GM19438 (cell line): Measurements from ENCODE around the gene MIER2.
"Not testable (repeated sequence)": the region's sequence is repeated elsewhere in the genome, so short reads cannot be mapped to it uniquely, and the experiment has no call there.

ENCODE experiments used
- ATAC-seq: cut with Tn5 transposase; IDR thresholded peaks from one replicate; pipeline ENCODE4 v1.9.1; 2021; ENCODE audit warnings: low read depth; ENCODE audit not compliant: unreplicated experiment

Gene MIER2

DNA sequence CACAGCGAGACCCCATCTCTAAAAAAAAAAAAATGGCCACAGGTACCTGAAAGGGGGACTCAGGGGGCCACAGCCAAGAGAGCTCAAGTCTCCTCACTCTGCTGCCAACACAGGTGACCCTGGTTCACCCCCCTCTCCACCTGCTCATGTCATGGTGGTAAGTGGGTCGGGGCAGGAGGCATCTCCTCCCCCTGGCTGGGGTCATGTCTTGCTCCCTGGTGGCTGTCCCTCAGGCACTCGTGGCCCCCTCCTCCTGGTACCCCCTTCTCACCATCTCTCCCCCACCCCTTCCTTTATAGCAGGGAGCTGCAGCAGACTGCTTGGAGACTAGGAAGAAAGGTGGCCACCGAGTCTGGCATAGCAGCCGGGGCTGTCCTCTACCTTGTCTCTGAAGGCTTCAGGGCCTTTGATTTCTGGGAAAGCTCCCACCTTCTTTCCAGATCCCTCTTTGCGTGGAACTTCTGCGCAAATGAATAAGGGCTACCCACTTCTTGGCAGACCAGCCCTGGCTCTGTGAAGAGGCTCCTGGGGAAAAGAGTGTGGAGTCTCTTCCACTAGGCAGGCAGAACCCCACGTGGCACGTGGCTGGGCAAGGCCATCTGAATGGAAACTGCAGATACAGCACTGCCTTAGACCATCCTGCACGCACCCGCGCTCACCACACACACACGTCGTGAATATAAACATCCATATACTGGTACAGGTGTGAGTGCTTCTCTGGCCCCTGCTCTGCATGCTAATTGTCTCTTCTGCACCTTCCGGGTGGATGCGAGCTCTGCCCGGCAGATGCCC is 20.1 kb upstream of the MIER2 start:
- no peak for ATAC-seq

DNA sequence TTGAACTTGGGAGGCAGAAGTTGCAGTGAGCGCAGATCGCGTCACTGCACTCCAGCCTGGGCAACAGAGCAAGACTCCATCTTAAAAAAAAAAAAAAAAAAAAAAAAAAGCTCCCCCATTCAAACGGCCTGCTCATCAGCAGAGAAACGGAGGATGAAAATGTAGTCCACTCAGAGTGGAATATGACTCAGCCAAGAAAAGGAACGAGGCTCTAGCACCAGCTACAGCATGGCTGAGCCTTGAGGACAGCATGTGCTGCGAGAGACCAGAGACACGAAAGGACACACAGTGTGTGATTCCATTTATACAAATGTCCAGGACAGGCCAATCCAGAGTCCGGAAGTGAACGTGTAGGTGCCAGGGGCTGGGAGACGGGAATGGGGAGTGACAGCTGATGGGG is 18.1 kb upstream of the MIER2 start:
- no peak for ATAC-seq

DNA sequence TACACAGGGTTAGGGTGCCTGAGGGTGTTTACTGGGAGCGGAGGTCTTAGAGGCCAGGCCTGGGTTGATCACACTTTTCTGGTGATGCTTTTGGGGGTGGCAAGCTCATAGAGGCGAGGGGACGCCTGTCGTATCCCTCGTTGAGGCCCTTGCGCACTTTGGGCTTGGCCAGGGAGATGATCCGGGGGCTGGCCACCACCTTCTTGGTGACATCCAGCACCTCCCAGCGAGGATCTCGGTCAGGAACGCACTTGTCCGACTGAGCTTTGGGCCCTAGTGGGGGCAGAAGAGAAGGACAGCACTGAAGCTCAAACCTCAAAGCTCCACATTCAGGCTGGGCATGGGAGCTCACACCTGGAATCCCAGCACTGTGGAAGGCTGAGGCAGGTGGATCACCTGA is 17.6 kb upstream of the MIER2 start:
- no peak for ATAC-seq

DNA sequence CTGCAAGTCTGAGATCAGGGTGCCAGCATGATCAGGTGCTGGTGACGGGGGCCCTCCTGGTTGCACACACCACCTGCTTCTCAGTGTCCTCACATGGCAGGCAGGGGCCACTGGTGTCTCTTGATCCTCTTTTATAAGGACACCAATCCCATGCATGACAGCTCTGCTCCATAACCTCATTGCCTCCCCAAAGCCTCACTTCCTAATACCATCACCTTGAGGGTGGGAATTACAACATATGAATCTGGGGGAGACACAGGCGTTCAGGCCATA is 15.0 kb upstream of the MIER2 start:
- ATAC-seq = no peak

DNA sequence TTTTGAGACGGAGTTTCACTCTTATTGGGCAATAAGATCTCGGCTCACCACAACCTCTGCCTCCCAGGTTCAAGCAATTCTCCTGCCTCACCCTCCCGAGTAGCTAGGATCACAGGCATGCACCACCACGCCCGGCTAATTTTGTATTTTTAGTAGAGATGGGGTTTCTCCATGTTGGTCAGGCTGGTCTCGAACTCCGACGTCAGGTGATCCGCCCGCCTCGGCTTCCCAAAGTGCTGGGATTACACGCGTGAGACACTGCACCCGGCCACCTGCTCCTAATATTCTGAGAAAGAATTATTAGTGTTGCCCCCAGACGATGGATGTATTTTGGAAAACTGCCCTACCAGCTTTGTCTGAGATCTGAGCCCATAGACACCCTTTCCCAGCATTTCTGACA is 10.9 kb upstream of the MIER2 start:
- not testable (repeated sequence) for ATAC-seq

DNA sequence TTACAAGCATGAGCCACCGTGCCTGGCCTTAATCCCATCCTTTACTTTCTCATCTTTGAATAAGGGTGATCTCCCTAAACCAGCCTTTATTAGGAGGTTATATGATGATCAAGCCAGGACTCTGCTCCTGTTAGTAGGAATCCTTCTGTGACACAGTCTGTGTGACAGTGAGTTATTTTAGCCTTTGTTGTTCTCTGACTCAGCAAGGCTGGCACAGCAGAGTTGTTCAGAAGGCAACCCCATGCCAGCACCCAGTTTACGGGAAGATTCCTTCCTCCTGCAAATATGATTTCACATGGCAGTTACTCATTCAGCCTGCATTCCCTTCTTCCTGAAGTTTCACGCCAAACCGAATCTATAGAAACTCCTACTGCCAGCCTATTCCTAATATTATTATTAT is 10.5 kb upstream of the MIER2 start:
- ATAC-seq = no peak

DNA sequence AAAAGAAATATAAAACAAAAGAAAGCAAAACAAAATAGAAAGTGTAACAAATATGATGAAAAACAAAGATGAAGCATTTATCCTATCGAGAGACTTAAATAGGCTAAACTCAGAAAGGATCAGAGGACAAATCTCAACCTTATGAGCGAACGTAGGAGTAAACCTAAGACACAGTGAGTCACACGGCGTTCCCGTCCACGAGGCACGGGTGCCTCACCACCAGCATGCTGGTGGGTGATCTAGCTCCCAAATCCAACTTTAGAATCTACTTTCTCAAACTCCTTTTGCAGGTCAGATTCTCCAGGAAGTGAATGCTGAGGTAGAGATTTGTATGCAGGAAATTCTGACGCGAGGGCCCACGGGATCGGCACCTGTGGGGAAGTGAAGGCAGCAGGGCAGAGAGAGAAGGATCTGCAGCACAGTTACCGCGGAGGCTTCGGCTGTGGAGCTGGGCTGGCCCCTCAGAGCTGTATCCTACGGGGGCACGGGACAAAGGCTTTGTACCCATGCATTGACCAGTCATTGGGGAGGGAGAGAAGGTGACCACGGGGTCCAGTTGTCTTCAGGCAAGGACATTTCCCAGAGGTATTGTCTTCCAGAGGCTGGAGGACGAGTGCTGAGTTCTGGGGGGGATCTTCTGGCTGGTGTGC is 7.5 kb upstream of the MIER2 start:
- ATAC-seq = no peak

DNA sequence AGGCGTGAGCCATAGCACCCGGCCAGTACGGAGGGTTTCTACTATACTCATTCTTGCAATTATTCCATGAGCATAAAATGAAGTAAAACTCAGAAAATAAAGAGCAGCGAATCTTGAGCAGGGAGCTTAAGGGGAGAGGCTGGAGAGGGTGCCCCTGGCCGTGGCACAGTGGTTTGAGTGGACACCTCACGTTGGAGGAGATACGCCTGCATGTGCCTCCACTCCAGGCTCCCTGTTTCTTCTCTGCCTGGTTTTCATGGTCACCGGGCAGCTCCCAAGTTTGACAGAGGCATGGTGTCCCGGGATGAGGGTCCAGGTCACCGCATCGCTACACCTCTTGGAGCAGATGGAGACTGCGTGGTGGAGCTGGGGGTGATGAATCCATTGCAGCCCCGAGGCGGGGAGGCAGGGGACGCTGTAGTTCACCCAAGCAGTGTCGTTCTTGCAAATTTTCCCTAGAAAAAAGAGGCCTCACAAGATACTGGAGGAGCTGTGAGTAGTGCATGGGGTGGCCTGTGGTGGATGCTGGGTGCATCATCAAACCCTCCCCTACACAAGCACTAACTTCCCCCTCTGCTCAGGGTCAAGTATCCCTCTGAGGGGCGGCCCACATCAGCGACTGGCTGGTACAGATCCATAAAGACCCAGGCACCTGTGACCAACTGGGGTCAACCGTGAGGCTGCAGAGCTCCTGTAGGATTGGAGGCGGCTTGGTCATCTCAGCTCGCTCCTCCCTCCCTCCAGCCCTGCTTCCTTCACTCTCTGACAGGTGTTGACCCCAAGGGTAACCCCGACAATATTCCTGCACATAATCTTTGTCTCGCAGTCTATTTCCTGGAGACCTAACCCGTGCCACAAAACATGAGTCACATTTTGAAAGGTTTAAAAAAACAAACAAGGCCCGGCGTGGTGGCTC is 3.6 kb upstream of the MIER2 start:
- ATAC-seq = no peak

DNA sequence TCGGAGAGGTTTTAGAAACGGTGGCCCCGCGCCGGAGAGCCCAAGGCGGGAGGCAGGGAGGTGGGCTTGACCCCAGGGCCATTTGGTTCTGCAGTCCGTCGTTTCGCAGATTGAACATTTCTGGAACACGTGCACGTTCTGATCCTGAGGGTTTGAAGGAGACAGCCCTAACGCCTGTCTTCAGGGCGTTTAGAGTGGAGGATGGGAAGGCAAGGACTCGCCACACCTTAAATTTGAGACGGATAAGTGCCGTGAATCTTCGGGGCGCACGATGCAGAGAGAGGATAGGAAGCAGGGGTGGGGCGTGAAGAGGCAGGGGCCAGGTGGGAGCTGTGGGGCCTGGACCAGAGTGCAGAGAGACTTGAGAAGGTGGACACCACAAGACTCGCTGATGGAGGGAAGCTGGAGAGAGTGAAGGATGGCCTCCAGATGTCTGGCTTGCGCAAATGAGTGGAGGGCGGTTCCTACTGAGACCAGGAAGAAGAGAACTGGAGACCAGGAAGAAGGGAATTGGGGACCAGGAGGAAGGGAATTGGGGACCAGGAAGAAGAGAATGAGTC is 804 bp upstream of the MIER2 start:
- no peak for ATAC-seq

DNA sequence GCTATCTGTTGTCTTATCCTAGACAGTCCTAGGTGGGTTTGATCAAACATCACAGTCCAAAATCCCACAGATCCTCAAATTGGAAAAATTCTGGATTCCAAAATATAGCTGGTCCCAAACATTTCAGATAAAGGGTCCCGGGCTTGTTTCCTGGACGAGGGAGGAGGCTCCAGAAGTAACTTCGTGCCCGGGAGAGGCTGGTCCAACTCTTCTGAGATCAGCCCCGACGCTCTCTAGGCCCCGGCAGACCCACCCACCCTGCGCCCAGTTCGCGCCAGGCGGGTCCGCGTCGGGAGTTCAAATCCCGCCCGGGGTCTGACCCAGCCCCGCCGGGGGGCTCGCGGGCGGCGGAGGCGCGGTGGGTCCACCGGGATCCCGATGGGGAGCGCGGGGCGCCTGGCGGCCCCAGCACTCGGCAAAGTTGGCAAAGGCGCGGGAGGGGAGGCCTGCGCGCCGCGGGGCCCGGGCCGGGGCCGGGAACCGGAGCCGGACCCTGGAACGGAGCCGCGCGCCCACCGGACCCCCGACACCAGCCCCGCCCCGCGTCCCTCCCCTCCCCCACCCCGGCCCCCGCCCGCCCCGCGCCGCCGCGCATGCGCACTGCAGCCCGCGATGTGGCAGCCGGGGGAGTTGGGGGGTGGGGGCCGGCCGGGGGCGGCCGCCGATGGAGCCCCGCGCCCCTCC is 513 bp downstream of the MIER2 start:
- ATAC-seq = peak; percentile 31

DNA sequence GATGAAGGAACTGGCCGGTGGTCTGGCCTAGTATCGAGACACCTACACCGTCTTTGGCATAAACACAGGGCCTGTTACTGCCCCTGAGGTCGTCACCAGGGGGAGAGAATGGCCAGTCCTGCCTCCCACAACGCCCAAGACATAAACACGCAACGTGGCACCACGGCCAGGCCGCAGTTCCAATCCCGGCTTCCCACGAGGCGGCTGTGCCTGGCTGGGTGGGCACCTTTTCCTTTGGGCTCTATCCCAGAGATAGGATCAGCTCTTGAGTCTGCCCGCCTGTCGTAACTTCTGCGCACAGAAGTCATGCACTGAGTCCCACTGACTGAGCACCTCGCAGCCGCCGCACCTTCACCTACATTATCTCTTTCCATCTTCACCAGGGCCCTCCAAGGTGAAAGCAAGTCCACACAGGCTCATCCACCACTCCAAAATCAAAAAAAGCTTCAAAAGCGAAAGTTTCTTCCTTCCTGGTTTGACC is 1.1 kb downstream of the MIER2 start:
- ATAC-seq = no peak

DNA sequence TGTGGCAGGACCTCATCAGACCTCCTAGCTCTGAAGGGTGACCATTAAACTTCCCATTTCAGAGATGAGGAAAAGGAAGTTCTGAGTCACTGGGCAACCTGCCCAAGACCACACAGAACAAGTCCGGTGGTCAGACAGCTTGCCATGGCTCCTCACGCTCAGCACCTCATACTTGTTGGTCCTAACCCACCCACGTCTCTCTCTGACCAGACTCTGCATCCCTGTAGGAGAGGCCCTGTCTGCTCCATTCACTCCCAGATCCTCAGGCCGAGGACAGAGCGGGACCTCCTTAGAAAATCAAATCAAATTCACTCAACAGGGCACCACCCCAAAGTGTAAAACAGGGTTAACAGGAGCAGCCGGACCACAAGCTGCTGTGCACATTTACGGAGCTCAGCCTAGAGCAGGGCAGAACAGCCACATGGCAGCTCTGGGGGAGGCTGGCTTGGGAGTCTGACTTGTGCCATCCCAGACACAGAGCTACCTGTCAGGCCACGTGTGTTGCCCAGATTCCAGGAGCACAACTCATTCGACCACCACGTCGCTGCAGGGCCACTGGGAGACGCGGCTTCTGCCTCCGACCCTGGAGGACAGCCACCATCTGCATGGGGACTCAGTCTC is 1.7 kb downstream of the MIER2 start:
- ATAC-seq = no peak

DNA sequence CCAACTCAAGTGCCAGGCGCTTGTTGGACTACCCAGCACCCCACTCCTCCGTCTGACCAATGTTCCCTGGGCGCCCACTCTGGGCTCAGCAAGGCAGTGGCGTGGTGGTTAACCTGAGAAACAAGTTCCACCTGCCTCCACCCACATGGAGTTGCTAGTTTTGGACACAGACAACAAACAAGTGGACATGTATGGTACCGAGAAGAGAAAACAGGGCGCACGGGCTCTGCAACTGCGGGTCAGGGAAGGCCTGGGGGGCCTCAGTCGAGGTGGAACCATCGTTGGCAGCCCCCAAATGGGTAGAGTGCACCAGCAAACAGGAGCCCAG is 2.5 kb downstream of the MIER2 start:
- no peak for ATAC-seq

DNA sequence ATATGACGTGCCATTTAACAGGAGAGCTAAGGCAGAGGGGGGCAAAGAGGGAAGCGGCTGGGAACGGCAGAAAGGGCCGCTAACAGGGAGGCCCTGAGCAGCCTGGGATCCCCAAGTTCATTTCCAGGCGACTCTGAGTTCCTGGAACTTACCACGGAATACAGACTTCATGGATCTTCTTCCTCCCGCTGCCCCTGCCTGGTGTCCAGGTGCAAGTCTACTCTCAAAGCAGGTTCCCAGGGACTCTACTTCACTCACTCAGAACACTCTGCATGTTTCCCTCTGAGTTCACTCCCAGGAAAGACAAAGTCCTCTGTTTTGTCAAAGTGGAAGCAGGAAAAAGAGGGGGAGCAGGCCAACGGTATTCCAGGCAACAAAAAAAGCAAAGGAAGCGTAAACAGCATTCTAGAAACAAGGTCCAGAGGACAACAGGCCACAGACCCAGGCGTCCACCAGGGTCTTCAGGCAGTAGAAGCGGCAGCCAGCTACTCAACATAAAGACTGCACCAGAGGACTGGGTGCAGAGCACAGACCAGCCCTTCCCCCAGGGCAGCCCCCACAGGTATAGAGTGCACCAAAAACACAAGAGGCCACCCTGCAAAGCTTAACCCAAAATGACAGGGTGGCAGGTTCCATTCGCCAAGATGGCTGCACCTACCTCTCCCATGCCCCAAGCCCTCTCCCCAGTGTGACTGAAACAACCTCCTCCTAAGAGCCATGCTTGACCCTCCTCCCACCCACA is 3.0 kb downstream of the MIER2 start:
- no peak for ATAC-seq

DNA sequence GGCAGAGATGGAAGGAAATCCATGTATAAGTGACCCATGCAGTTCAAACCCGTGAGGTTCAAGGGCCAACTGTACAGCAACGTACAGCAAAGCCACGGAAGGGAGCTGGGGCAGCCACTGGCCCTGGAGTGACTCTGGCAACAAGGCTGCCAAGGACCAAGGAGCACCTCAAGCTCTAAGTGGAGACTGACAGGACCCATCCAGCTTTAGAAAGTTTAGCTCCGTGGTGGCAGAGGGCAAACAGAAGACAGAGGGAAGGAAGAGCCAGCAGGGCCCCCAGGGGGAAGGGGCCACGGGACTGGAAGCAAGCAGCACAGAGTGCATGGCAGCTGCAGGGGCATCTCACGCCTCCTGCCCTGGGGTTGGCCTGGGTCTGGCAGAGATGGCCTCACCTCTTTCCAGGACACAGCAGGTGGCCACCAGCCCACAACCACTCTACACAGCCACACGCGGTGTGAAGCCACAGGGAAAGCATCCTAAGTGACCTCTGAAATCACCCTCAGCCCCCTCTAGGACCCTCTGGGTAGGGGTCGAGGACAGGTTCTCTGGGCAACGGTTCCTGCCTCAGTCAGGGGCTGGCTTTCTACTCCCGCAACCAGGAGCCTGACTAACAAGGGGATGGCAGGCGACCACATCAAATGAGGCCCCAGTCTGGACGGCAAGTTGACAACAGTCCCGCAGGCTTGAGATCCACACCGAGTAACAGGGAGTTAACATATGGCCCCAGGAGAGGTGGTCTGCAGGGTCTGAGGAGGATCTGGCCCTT is 3.8 kb downstream of the MIER2 start:
- ATAC-seq = no peak

DNA sequence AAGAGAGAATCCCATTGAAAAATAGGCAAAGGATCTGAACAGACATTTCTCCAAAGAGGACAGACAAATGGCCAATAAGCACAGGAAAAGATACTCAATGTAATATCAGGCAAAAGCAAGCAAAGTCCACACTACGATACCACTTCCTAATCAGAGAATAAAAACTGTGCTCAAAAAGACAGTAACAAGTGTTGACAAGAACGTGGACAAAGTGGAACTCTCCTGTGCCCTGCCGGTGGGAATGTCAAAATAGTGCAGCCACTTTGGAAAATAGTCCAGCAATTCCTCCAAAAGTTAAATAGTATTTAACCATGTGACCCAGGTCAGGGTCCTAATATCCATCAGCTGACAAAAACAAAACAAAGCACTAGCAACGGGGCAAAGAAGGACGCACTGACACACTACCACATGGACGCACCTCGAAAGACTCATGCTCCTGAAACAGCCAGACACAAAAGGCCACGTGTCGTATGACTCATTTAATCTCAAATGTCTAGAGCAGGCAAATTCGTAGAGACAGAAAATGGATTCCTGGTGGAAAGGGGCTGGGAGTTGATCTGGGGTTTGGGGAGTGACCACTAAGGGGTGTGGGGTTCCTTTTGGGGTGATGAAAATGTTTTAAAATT is 5.2 kb downstream of the MIER2 start:
- no peak for ATAC-seq

DNA sequence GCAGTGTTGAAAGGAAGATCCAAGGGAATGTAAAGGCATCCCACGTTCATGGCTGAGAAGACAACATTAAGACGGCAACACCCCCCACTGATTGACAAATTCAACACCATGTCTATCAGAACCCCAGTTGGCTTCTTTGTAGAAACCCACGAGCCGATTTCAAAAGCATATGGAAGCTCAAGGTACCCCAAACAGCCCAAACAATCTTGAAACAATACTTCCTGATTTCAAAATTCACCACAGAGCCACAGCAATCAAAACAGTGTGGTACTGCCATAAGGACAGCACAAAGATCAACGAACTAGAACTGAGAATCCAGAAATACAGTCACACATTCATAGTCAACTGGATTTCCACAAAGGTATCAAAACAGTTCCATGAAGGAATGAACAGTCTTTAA is 6.2 kb downstream of the MIER2 start:
- no peak for ATAC-seq

DNA sequence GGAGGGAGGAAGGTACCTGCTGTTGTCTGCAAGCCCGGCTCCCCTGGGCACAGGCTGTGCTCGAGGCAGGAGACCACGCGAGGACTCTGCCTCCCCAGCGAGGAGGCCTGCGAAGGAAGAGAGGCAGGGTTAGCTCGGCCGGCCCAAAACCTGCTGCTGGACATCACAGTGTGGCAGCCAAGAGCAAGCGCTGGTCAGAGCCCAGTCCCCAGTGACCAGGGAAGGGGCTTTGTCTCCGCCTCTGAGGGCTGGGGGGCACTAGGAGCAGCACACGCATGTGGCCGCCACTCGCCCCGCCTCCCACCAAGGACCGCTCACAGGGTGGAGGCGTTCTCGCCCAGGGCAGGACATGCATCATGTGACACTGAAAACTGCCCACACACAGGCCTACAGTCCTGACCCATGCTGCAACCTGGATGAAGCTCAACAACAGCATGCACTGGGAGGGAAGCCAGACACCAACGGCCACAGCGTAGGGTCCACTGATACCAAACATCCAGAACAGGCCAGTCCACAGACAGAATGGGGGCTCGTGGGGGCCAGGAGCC is 8.5 kb downstream of the MIER2 start:
- no peak for ATAC-seq
